Tibial artery (tissue), 4 donors: Measurements from ENCODE around the gene TP53I13.

Experiments
- DNase-seq, 2 donors: peaks; one replicate each; pipeline ENCODE4 v3.0.0-alpha.2; 2019
- H3K27ac ChIP-seq, 2 donors: fragments of 200-600 bp; sonication (generic) in 1 of 2; 1 replicate in 1 of 2; 2 replicates in 1 of 2; pipeline ENCODE4 v1.5.1; 2018 to 2019; ENCODE audit warnings: mild to moderate bottlenecking in 1 of 2
- H3K27me3 ChIP-seq, 2 donors: fragments of 200-600 bp; sonication (generic) in 1 of 2; one replicate each; pipeline versions ENCODE4 v1.5.1 to v1.6.0; 2016 to 2019
- H3K36me3 ChIP-seq, 3 donors: fragments of 200-600 bp; sonication (generic) in 2 of 3; one replicate each; pipeline ENCODE4 v1.5.1; 2016 to 2019; ENCODE audit warnings: mild to moderate bottlenecking in 2 of 3
- H3K4me1 ChIP-seq, 4 donors: fragments of 200-600 bp; sonication (generic) in 2 of 4; 1 replicate in 3 of 4; 2 replicates in 1 of 4; pipeline ENCODE4 v1.5.1; 2016 to 2019
- H3K4me3 ChIP-seq, 2 donors: fragments of 200-600 bp; sonication (generic) in 1 of 2; 1 replicate in 1 of 2; 2 replicates in 1 of 2; pipeline ENCODE4 v1.5.1; 2018 to 2019; ENCODE audit warnings: mild to moderate bottlenecking in 2 of 2
- H3K9me3 ChIP-seq, 3 donors: fragments of 200-600 bp; sonication (generic) in 1 of 3; one replicate each; pipeline ENCODE4 v1.5.1; 2016 to 2019
- CTCF ChIP-seq, 2 experiments: fragments of 200-600 bp in 1 of 2; fragments of 450-650 bp in 1 of 2; IDR thresholded peaks; one replicate each; pipeline ENCODE4 v1.5.1; 2017 to 2019; ENCODE audit warnings: antibody characterized with exemption in 2 of 2, mild to moderate bottlenecking in 1 of 2, moderate library complexity in 1 of 2
- intact Hi-C: fragments of 100-400 bp; cut with DNase I; formaldehyde crosslinking; loops from one replicate; pipeline ENCODE4 v1.15.0; 2023; ENCODE audit warnings: low total_unique reads

TP53I13 gene

GRCh38 chr17:29584452-29585079 is 16.1 kb downstream of the TP53I13 start:
- no peaks in the 10 kb centered on the region for H3K9me3 ChIP-seq
- no peaks in the 10 kb centered on the region for H3K27me3 ChIP-seq
- intact Hi-C loops = no loop called here
- peaks cover 0 to 45% (median 36%) of the 10 kb centered on the region in 4 donors for H3K4me1 ChIP-seq
- H3K4me3 ChIP-seq = no peak overlapping the region
- peaks cover 7 to 34% (median 18%) of the 10 kb centered on the region in 3 donors for H3K36me3 ChIP-seq
- DNase-seq = no peak
- H3K27ac ChIP-seq = no peak overlapping the region
- no peak for TF ChIP-seq CTCF (IDR thresholded peaks at IDR 0.05)

- Histone ChIP-seq H3K27ac (peak overlapping the region in 1 of 2 donors; percentile 3), H3K4me1 (peaks cover 0 to 50% (median 42%) of the 10 kb centered on the region in 4 donors), H3K9me3 (no peaks in the 10 kb centered on the region), H3K27me3 (no peaks in the 10 kb centered on the region), H3K36me3 (peaks cover 7 to 30% (median 15%) of the 10 kb centered on the region in 3 donors), H3K4me3 (peak overlapping the region in 1 of 2 donors; percentile 4)
- peak in 1 of 2 donors; percentile 67 for DNase-seq
- TF ChIP-seq CTCF (IDR thresholded peaks at IDR 0.05) = no peak
- intact Hi-C loops = no loop called here
Measured at GRCh38 chr17:29585080-29585751, 16.7 kb downstream of the TP53I13 start.

- no peak for DNase-seq
- no peak for TF ChIP-seq CTCF (IDR thresholded peaks at IDR 0.05)
- H3K4me3 ChIP-seq = no peak overlapping the region
- peaks cover 0 to 67% (median 57%) of the 10 kb centered on the region in 4 donors for H3K4me1 ChIP-seq
- peaks cover 2 to 18% (median 4%) of the 10 kb centered on the region in 3 donors for H3K36me3 ChIP-seq
- peak overlapping the region; percentile 78 to 84 for H3K27ac ChIP-seq
- H3K27me3 ChIP-seq = no peaks in the 10 kb centered on the region
- H3K9me3 ChIP-seq = no peaks in the 10 kb centered on the region
- intact Hi-C loops = no loop called here
Measured at GRCh38 chr17:29586676-29587469, 18.4 kb downstream of the TP53I13 start.

- Histone ChIP-seq H3K4me3 (peak overlapping the region; percentile 74 to 93), H3K36me3 (peaks cover 0 to 11% (median 0%) of the 10 kb centered on the region in 3 donors), H3K4me1 (peaks cover 0 to 72% (median 64%) of the 10 kb centered on the region in 4 donors), H3K27me3 (no peaks in the 10 kb centered on the region), H3K27ac (peak overlapping the region; percentile 78 to 84), H3K9me3 (no peaks in the 10 kb centered on the region)
- TF ChIP-seq CTCF (IDR thresholded peaks at IDR 0.05) = no peak
- intact Hi-C loops = no loop called here
- no peak for DNase-seq
Measured at GRCh38 chr17:29587591-29587990, 19.1 kb downstream of the TP53I13 start.

- Histone ChIP-seq H3K36me3 (peaks cover 0 to 6% (median 0%) of the 10 kb centered on the region in 3 donors), H3K27me3 (no peaks in the 10 kb centered on the region), H3K9me3 (no peaks in the 10 kb centered on the region), H3K4me3 (peak overlapping the region; percentile 74 to 93), H3K27ac (peak overlapping the region; percentile 78 to 84), H3K4me1 (peaks cover 0 to 76% (median 67%) of the 10 kb centered on the region in 4 donors)
- DNase-seq = no peak
- no peak for TF ChIP-seq CTCF (IDR thresholded peaks at IDR 0.05)
- intact Hi-C loops = no loop called here
Measured at GRCh38 chr17:29588017-29588561, 19.6 kb downstream of the TP53I13 start.
